ENCODE results near the gene DLGAP1.

DNA sequence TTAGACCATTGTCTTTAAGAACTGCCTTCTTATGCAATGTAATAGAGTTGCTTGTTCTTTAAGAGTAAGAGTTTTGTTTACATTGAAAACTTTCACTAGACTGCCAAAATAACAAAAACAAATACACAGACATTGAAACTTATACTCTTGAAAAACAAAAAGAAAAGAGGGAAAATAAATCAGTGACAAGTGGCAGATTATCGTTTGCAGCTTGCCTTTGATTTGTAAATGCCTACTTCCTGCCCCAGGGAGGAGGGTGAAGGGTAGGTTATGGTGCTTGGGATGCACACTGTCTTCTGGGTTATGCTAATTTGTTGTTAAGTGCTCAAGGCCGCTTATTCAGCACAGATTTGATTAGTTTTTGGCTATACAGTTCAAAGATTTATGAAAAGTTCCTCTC, 806.5 kb downstream of the DLGAP1 start:
- TF ChIP-seq, protein P1, sequence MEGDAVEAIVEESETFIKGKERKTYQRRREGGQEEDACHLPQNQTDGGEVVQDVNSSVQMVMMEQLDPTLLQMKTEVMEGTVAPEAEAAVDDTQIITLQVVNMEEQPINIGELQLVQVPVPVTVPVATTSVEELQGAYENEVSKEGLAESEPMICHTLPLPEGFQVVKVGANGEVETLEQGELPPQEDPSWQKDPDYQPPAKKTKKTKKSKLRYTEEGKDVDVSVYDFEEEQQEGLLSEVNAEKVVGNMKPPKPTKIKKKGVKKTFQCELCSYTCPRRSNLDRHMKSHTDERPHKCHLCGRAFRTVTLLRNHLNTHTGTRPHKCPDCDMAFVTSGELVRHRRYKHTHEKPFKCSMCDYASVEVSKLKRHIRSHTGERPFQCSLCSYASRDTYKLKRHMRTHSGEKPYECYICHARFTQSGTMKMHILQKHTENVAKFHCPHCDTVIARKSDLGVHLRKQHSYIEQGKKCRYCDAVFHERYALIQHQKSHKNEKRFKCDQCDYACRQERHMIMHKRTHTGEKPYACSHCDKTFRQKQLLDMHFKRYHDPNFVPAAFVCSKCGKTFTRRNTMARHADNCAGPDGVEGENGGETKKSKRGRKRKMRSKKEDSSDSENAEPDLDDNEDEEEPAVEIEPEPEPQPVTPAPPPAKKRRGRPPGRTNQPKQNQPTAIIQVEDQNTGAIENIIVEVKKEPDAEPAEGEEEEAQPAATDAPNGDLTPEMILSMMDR (IDR thresholded peaks at IDR 0.05), result no peak
- TF ChIP-seq POLR2AphosphoS5 (IDR thresholded peaks at IDR 0.05; ENCODE audit: insufficient read depth in 1 of 2, low read depth in 1 of 2) (no peak), POLR2A (IDR thresholded peaks at IDR 0.05) (no peak)
